DND-41 (cell line): ENCODE measurements around the gene SCYGR1.

Source experiments
- CTCF ChIP-seq: IDR thresholded peaks from 2 replicates; pipeline ENCODE4 v1.5.1; 2012; ENCODE audit warnings: borderline replicate concordance, low read length, moderate library complexity, mild to moderate bottlenecking; ENCODE audit not compliant: poor library complexity, severe bottlenecking; ENCODE audit errors: extremely low read depth
- EZH2 ChIP-seq: IDR thresholded peaks from 3 replicates; pipeline ENCODE4 v1.6.1; 2012; ENCODE audit warnings: borderline replicate concordance, low read depth, mild to moderate bottlenecking, moderate library complexity, low read length, inconsistent platforms; ENCODE audit not compliant: severe bottlenecking

DNA sequence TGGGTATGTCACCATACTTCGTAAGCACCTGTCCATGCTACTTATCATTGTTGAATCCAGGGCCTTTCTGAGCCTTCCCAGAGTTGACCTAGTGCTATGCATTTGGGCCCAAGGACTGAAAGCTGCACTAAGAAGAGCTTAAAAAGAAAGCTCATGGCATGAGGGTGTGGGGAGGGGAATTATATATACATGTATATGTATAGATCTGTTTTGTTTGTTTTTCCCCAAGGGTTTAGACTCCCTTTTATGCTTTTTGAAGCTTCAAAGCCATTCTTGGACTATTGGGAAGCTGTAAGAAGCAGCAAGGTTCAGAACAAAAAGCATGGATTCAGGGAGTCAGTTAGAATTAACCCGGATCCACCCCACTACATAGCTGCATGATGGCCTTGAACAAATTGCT, 39.4 kb downstream of the SCYGR1 start:
- no peak for TF ChIP-seq CTCF
- no peak for TF ChIP-seq EZH2
